Gastroesophageal sphincter (tissue), 3 donors: ENCODE results near the gene NIPAL4.

Experiments
- CTCF ChIP-seq, 4 experiments: fragments of 200-600 bp in 2 of 4; fragments of 450-650 bp in 2 of 4; sonication (generic) in 1 of 4; IDR thresholded peaks; one replicate each; pipeline ENCODE4 v1.5.1; 2017 to 2019; ENCODE audit warnings: antibody characterized with exemption in 4 of 4, mild to moderate bottlenecking in 2 of 4, moderate library complexity in 2 of 4
- EP300 ChIP-seq: sonication (generic); formaldehyde crosslinking; IDR thresholded peaks from one replicate; pipeline ENCODE4 v1.6.1; 2017; ENCODE audit warnings: antibody characterized with exemption, mild to moderate bottlenecking
- POLR2A ChIP-seq, 2 donors: fragments of 450-650 bp; IDR thresholded peaks; one replicate each; pipeline ENCODE4 v1.6.1; 2017; ENCODE audit warnings: antibody characterized with exemption in 2 of 2, mild to moderate bottlenecking in 2 of 2, moderate library complexity in 1 of 2
- POLR2AphosphoS5 ChIP-seq: sonication (generic); formaldehyde crosslinking; IDR thresholded peaks from one replicate; pipeline ENCODE4 v1.6.1; 2017; ENCODE audit warnings: antibody characterized with exemption

DNA sequence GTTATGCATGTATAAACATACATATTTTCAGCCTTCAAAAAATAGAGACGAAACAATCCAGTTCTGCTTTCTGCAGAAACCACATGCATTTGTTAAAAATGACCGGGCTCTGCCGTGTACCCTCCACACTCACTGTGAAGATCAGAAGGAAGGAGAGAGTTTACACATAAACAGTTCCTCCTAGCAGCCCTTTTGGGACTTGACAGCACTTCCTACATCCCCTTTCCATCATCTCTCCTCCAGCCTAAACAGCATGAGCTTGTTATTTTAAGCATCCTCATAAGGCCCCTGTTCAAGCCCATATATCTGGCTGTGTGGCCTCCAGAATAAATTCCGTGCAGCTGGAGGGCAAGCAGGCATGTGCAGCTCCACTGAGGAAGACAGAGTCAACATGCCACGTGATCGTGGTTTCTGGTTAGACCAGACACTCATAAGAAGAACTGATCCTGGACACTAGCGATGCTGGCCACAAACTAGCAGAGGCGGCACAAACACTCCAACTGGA lies 42.2 kb downstream of the NIPAL4 start:
- TF ChIP-seq CTCF (IDR thresholded peaks at IDR 0.05) (no peak), POLR2A (IDR thresholded peaks at IDR 0.05) (no peak), EP300 (no peak), POLR2AphosphoS5 (no peak)
